Measurements from ENCODE around the gene SLC45A3. TPM values are rescaled to one million over a fixed set of nuclear protein-coding genes. Genes with fewer than 3 reads are reported as not detected.

The SLC45A3 gene
- total and polyA plus RNA-seq, 4 donors: 5.3 to 9.9 (median 5.7) TPM

- under 1% methylated on average over 83 of the region's 83 CpGs for WGBS
- Histone ChIP-seq H3K36me3 (ENCODE audit: control insufficient read depth in 4 of 4, insufficient read depth in 3 of 4, low read depth in 1 of 4, low read length in 3 of 4) (no peaks in the 10 kb centered on the region), H3K4me3 (ENCODE audit: low read depth in 1 of 3, low read length in 3 of 3) (peak within 1 kb of the TSS; percentile 85 to 92 (median 91)), H3K4me1 (ENCODE audit: control insufficient read depth in 4 of 4, insufficient read depth in 4 of 4, low read length in 3 of 4) (peaks cover 0 to 26% (median 21%) of the 10 kb centered on the region in 4 donors), H3K27ac (ENCODE audit: low read depth in 1 of 2, low read length in 2 of 2) (peak within 1 kb of the TSS; percentile 94 to 99), H3K27me3 (ENCODE audit: control insufficient read depth in 4 of 4, insufficient read depth in 4 of 4, low read length in 3 of 4) (no peaks in the 10 kb centered on the region), H3K9me3 (ENCODE audit: control insufficient read depth in 4 of 4, low read length in 3 of 4) (no peaks in the 10 kb centered on the region), H3K9ac (ENCODE audit: low read depth in 1 of 2, low read length in 2 of 2) (peak within 1 kb of the TSS; percentile 89 to 98)
- peak; percentile 99 for DNase-seq (ENCODE audit: low spot score)
- TF ChIP-seq HNF4A (conservative IDR thresholded peaks at IDR 0.05) (peak; percentile 12 to 22), ZBTB33 (IDR thresholded peaks at IDR 0.05) (peak; percentile 63), REST (IDR thresholded peaks at IDR 0.05) (peak; percentile 67), RXRA (IDR thresholded peaks at IDR 0.05) (peak in 1 of 2 donors; percentile 30), MAX (IDR thresholded peaks at IDR 0.05) (no peak), TAF1 (conservative IDR thresholded peaks at IDR 0.05) (peak; percentile 92), CTCF (IDR thresholded peaks at IDR 0.05; ENCODE audit: low read depth, low read length, missing input control) (peak; percentile 65), RAD21 (IDR thresholded peaks at IDR 0.05) (peak; percentile 81 to 85), GABPA (IDR thresholded peaks at IDR 0.05 in 1 of 2, conservative IDR thresholded peaks at IDR 0.05 in 1 of 2) (peak; percentile 78 to 91), HNF4G (IDR thresholded peaks at IDR 0.05) (no peak), EGR1 (IDR thresholded peaks at IDR 0.05; ENCODE audit: low read depth in 2 of 2) (peak in 1 of 2 donors; percentile 12), FOXA2 (IDR thresholded peaks at IDR 0.05) (no peak), JUND (IDR thresholded peaks at IDR 0.05) (no peak), YY1 (IDR thresholded peaks at IDR 0.05) (peak; percentile 53), FOXA1 (IDR thresholded peaks at IDR 0.05) (no peak), SP1 (IDR thresholded peaks at IDR 0.05) (peak; percentile 59), NR2F2 (IDR thresholded peaks at IDR 0.05) (no peak), ATF3 (IDR thresholded peaks at IDR 0.05) (no peak)
These were observed 48.3 kb downstream of the SLC45A3 start, which contains the start of gene ELK4 for GRCh38 chr1:205631768-205632668. ELK4 (minus strand) TSS chr1:205632011; CDS start chr1:205623882, 8,129 bp downstream.

All from liver (tissue), 9 donors.